ENCODE results near the gene CPOX.

Gene CPOX

DNA sequence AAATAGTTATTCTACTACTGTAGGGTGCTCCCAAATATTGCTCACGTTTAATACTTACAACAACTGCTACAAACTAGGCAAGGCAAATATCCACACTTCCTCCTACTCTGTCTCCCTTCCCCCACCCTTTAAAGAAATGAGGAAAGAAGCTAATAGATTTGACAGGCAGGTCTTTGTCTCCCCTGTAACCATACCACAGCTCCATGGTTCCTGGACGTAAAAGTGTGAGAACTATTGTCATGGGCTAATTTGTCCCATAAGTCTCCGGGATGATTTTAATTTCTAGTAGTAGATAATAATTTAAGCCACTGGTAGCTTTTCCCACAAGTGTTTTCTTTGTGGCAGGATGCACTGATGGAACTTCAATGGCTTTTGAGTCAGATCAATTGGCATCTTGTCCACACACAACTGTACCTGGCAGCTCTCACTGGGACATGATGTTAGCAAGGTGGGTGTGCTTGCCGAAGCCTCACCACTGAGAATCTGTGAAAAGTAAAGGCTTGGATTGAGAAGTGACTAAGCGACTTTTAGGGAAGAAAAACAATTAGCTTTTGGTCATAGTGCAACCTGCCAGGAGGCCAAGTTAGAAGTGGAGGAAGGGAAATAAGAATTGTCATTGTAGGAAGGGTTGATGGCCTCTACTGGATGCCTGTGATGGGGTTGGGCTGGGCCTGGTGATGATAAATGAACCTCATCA is 1.4 kb upstream of the CPOX start:
- Histone ChIP-seq H3K4me2 (ENCODE audit: insufficient read depth, low read length) (no peak overlapping the region), H3K9me3 (ENCODE audit: insufficient read depth, low read length, severe bottlenecking) (no peaks in the 10 kb centered on the region), H3K4me1 (ENCODE audit: insufficient read depth, low read length) (peaks cover 28% of the 10 kb centered on the region), H3K9ac (ENCODE audit: low read depth, low read length) (no peak overlapping the region), H3K4me3 (ENCODE audit: low read depth in 1 of 2, low read length in 2 of 2) (no peak overlapping the region), H3K36me3 (ENCODE audit: insufficient read depth, low read length) (peaks cover 15% of the 10 kb centered on the region; the same call in 1 of the 2 replicates), H3K27ac (ENCODE audit: low read length) (no peak overlapping the region), H3K79me2 (ENCODE audit: insufficient read depth, low read length) (peaks cover 24% of the 10 kb centered on the region), H4K20me1 (ENCODE audit: insufficient read depth, low read length) (peaks cover 6% of the 10 kb centered on the region; the same call in 1 of the 2 replicates), H2AFZ (ENCODE audit: low read depth, low read length) (peak overlapping the region; percentile 14; the same call in 1 of the 2 replicates), H3K27me3 (ENCODE audit: insufficient read depth, low read length, poor library complexity) (no peaks in the 10 kb centered on the region)
- no peak for ATAC-seq (ENCODE audit: insufficient read depth, low read depth)
- TF ChIP-seq EZH2 (IDR thresholded peaks at IDR 0.05; ENCODE audit: borderline replicate concordance, low read depth, low read length, severe bottlenecking), result no peak
- TF ChIP-seq, protein P1, sequence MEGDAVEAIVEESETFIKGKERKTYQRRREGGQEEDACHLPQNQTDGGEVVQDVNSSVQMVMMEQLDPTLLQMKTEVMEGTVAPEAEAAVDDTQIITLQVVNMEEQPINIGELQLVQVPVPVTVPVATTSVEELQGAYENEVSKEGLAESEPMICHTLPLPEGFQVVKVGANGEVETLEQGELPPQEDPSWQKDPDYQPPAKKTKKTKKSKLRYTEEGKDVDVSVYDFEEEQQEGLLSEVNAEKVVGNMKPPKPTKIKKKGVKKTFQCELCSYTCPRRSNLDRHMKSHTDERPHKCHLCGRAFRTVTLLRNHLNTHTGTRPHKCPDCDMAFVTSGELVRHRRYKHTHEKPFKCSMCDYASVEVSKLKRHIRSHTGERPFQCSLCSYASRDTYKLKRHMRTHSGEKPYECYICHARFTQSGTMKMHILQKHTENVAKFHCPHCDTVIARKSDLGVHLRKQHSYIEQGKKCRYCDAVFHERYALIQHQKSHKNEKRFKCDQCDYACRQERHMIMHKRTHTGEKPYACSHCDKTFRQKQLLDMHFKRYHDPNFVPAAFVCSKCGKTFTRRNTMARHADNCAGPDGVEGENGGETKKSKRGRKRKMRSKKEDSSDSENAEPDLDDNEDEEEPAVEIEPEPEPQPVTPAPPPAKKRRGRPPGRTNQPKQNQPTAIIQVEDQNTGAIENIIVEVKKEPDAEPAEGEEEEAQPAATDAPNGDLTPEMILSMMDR (IDR thresholded peaks at IDR 0.05; ENCODE audit: borderline replicate concordance, extremely low read depth, low read length, poor library complexity, severe bottlenecking), result no peak
- DNase-seq, result no peak

DNA sequence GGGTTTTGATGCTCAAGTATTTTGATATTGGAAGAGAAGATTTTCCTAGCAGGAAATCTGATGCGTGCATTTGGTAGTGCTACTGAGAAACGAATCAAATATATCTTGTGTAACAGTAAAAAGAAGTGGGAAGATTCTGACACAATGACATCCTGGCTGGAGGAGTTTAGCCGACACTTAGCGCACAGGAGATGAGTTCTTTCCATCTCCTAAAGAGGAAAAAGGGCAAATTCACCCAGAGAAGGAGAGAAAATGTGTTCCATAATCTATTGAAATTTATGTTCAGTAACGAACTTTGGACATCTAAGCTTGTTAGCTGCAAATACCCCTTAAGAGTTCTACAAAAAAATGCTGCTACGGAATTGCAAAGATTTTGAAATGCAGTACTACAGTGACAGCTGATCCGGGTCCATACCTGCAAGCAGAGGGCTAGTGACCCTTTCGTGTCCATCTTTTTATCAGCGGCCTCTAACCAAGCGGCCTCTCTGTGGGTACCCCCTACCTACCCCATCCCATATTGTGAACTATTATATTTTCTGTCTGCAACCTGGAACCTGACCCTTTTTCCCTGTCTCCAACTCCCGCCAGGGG is 971 bp downstream of the CPOX start:
- H3K27me3 ChIP-seq (ENCODE audit: insufficient read depth, low read length, poor library complexity), result no peaks in the 10 kb centered on the region
- H3K79me2 ChIP-seq (ENCODE audit: insufficient read depth, low read length), result peaks cover 24% of the 10 kb centered on the region
- TF ChIP-seq, protein P1 (IDR thresholded peaks at IDR 0.05; ENCODE audit: borderline replicate concordance, extremely low read depth, low read length, poor library complexity, severe bottlenecking), result no peak
- no peak for TF ChIP-seq EZH2 (IDR thresholded peaks at IDR 0.05; ENCODE audit: borderline replicate concordance, low read depth, low read length, severe bottlenecking)
- peak overlapping the region; percentile 89 for H2AFZ ChIP-seq (ENCODE audit: low read depth, low read length)
- H4K20me1 ChIP-seq (ENCODE audit: insufficient read depth, low read length), result peaks cover 6% of the 10 kb centered on the region; the same call in 1 of the 2 replicates
- ATAC-seq (ENCODE audit: insufficient read depth, low read depth) (no peak), DNase-seq (no peak)
- H3K9ac ChIP-seq (ENCODE audit: low read depth, low read length), result peak overlapping the region; percentile 79
- peak overlapping the region; percentile 86; the same call in 1 of the 2 replicates for H3K27ac ChIP-seq (ENCODE audit: low read length)
- peaks cover 29% of the 10 kb centered on the region; the same call in 1 of the 2 replicates for H3K36me3 ChIP-seq (ENCODE audit: insufficient read depth, low read length)
- peak overlapping the region; percentile 92 for H3K4me2 ChIP-seq (ENCODE audit: insufficient read depth, low read length)
- H3K4me1 ChIP-seq (ENCODE audit: insufficient read depth, low read length), result peaks cover 28% of the 10 kb centered on the region
- H3K4me3 ChIP-seq (ENCODE audit: low read depth in 1 of 2, low read length in 2 of 2), result peak overlapping the region; percentile 62 to 91; a peak in 3 of 4 replicates
- no peaks in the 10 kb centered on the region for H3K9me3 ChIP-seq (ENCODE audit: insufficient read depth, low read length, severe bottlenecking)

DNA sequence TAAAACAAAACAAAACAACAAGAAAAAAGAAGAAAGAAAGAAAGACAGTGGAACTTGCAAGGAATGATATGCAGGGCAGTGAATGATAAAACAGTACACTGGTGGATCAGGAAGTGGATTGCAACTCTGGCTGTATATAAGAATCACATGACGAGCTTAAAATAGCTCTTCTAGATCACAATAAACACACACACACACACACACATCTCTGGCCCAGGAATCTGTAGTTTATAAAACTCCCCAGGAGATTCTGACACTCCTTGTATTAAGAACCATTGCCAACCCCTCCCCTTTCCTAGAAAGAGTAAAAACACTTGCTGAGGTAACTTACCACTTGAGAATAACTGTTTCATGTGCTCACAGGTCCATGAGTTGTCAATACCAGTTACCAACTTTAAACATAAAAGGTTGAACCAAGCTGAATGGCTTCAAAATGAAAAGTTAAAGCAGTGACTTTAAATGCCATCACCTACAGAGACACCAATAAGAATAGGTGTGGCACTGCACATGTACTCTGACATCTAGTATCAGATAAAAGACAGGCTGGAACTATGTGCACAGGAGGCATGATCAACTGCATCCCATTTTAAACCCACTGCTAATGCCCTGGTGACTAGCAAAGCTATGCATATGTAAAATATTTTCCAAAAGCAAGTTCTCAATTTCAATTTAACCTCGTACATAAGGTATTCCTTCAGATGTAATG is 3.9 kb downstream of the CPOX start:
- peaks cover 24% of the 10 kb centered on the region for H3K79me2 ChIP-seq (ENCODE audit: insufficient read depth, low read length)
- peaks cover 6% of the 10 kb centered on the region; the same call in 1 of the 2 replicates for H4K20me1 ChIP-seq (ENCODE audit: insufficient read depth, low read length)
- peaks cover 28% of the 10 kb centered on the region for H3K4me1 ChIP-seq (ENCODE audit: insufficient read depth, low read length)
- no peak for DNase-seq
- H3K4me3 ChIP-seq (ENCODE audit: low read depth in 1 of 2, low read length in 2 of 2), result no peak overlapping the region
- no peak for TF ChIP-seq EZH2 (IDR thresholded peaks at IDR 0.05; ENCODE audit: borderline replicate concordance, low read depth, low read length, severe bottlenecking)
- TF ChIP-seq, protein P1 (IDR thresholded peaks at IDR 0.05; ENCODE audit: borderline replicate concordance, extremely low read depth, low read length, poor library complexity, severe bottlenecking), result no peak
- H3K4me2 ChIP-seq (ENCODE audit: insufficient read depth, low read length), result no peak overlapping the region
- no peak overlapping the region for H2AFZ ChIP-seq (ENCODE audit: low read depth, low read length)
- H3K27me3 ChIP-seq (ENCODE audit: insufficient read depth, low read length, poor library complexity), result no peaks in the 10 kb centered on the region
- no peak overlapping the region for H3K27ac ChIP-seq (ENCODE audit: low read length)
- peaks cover 52% of the 10 kb centered on the region for H3K36me3 ChIP-seq (ENCODE audit: insufficient read depth, low read length)
- no peak overlapping the region for H3K9ac ChIP-seq (ENCODE audit: low read depth, low read length)
- ATAC-seq (ENCODE audit: insufficient read depth, low read depth), result no peak
- no peaks in the 10 kb centered on the region for H3K9me3 ChIP-seq (ENCODE audit: insufficient read depth, low read length, severe bottlenecking)

All from DND-41 (cell line).